IPS-NIHi7 (cell line): ENCODE results near the gene NRXN2.
A peak's percentile ranks its signal among the peaks of the same experiment; 100 is the strongest.

Experiments
- DNase-seq: peaks from one replicate; pipeline ENCODE4 v3.0.0; 2012; ENCODE audit warnings: mixed read lengths; ENCODE audit errors: extremely low spot score

NRXN2 gene

DNA sequence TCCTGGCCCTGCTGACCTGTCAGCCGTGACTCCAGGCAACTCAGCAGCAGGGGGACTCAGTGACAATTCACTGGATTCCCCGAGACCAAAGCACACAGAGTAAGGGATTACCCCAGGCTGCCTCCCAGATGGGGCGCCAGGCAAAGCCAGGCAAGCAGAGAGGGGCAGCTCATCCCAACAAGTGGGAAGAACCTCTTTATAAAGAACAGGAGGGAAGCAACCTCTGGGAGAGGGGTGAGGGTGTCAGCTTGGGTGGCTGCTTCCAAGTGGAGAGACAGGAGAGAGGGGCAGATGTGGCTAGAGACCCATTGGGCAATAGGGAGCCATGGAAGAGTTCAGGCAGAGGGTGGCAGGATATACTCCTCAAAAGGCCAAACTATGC, 130.8 kb downstream of the NRXN2 start:
- DNase-seq = no peak

DNA sequence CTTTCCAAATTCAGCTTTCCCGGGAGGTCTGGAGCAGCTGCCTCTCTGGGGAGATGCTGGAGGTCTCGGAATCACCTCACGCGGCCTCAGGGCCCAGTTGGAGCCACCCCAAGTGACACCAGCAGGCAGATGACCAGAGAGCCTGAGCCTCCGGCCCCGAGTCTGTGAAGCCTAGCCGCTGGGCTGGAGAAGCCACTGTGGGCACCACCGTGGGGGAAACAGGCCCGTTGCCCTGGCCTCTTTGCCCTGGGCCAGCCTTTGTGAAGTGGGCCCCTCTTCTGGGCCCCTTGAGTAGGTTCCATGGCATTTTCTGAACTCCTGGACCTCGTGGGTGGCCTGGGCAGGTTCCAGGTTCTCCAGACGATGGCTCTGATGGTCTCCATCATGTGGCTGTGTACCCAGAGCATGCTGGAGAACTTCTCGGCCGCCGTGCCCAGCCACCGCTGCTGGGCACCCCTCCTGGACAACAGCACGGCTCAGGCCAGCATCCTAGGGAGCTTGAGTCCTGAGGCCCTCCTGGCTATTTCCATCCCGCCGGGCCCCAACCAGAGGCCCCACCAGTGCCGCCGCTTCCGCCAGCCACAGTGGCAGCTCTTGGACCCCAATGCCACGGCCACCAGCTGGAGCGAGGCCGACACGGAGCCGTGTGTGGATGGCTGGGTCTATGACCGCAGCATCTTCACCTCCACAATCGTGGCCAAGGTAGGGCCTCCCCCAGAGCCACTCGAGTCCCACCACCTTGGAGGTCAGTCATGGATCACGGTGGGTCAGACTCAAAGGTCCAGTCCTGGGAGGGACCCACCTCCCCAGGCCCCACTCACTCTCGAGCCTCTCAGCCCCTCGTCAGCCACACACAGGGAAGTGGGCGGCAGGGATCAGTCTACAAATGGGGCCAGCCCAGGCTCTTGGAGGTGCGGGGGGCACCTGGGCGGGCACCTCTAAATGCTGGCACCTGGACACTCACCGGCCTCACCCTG, 131.5 kb downstream of the NRXN2 start:
- no peak for DNase-seq

DNA sequence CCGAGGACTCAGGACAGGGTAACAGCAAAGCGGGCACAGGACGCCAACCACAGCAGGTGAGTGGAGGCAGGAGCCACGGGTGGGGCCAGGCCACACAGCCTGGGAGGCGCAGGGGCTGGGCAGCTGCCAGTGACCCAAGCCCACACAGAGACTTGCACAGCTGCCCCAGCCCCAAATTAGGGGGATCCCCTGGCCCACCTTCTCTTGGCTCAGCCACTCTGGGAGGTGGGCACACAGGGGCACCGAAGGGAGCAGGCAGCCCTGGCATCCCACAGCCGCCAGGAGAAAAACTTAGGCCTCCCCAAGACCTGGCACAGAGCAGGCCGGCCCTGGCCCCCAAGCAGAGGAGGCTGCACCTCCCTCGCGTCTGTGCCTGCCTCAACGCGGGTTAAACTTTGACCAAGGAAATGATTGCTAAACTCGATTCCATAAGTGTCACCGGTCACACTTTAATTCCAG, 132.2 kb downstream of the NRXN2 start, which contains the start of gene SLC22A12:
Gene SLC22A12, plus strand, starts transcription at position 458 of the 459 bp plus-strand sequence. CDS start 337 bp downstream, outside the sequence.
- no peak for DNase-seq

DNA sequence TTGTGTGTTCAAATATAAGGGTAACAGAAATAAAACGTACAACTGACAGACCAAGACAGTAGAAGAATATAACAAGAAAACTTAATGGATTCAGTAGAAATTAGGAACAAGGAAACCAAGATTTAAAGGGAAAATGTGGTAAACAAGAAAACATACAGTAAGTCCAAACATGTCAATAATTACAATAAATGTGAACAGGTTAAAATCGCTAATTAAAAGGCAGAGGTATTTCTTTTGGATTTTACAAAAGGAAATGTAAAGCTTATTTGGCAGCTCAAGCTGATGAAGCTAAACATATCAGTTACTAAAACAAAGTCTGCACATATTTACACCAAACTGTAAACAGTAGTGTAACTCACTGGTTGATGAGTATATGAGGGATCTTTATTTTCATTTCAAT, 134.3 kb downstream of the NRXN2 start:
- no peak for DNase-seq

DNA sequence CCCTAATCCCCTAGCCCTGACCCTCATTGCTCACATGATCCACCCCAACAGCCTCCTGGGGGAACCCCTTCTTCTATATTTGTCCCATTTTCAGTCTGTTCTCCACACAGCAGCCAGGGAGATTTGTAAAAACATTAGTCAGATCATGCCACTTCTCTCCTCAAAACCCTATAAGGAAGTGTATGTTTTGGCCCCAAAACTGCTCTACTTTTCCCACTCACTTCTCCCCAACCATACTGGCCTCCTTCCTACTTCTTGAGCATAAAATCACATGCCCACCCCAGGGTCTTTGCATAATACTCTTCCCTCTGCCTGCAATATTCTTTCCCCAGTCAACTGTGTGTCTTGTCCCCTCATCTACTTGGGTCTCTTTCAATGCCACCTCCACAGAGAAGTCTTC, 136.6 kb downstream of the NRXN2 start:
- no peak for DNase-seq

DNA sequence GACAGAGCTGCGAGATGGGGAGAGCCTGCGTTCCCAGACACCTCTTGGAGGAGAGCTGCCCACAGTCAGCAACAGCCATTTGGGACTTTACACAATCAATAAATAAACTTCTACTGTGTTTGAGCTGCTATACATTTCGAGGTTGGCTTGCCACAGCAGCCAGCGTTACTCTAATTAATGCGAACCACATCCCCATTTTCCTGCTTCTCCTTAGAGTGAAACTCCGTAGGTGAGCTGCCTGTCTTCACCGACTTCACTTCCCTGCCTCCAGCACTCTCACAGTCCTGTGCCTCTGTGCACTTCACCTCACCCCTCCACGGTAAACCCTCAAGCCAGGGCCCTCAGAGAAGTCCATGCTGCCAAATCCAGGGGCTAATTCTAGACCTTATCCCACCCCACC, 137.8 kb downstream of the NRXN2 start:
- DNase-seq = no peak

DNA sequence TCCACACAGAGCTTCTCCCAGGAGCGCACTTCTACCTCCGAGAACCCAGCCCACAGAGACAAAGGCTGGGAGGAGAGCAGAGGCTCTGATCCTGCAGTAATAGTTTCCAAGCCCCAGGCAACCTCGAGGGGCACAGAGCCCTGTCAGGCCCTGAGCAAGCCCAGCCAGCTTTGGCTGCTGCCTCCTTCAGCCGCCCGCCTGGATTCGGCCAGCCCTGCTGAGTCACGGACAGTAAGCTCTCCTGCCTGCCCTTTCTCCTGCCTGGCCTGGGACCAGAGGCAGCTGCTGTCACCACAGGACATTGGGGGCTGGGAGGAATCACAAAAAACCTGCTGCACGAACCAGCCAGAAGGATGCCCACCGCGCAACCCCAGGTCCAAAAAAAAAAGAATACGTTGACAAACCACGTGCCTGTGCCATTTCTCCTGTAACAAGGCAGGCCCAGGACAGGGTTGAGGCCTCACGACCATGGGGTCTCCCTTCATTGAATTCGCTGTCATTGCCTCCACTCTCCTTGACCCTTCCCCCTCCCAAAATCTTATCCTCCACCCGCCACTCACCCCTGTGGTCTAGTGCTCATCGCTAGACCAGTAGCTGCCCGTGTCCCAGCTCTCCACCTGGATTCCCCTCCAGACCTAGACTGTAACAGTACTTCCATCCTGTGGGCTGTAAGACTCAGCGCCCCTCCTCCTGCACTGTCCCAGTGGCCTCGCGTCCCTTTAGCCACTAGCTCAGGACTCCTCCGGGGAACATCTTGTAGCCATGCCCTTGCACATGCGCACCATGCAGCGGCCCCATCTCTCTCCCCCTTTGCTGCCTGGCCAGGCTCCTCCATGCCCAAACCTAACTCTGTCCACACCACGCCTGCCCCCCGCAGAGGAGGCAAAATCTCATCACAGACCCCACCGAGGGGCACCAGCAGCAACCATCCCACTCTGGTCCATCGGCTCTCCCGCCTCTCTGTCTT, 139.4 kb downstream of the NRXN2 start:
- no peak for DNase-seq

DNA sequence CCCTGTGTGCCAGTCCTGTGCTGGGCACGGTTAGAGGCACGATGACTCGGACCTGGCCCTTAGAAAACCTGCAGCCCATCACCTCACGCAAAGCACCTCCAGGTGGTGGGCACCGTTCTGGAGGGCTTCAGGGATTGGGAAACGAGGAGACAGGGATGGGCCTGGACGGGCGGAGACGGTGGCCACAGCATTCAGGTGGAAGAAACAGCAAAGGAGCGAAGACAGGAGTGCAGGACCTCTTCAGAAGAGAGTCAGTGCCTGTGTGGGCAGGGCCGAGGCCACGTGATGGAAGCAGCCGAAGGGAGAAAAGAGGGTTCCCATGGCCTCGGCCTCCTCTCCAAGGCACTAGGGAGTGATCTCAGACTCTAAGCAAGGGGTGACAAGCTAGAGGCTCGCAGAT, 140.1 kb downstream of the NRXN2 start:
- no peak for DNase-seq

DNA sequence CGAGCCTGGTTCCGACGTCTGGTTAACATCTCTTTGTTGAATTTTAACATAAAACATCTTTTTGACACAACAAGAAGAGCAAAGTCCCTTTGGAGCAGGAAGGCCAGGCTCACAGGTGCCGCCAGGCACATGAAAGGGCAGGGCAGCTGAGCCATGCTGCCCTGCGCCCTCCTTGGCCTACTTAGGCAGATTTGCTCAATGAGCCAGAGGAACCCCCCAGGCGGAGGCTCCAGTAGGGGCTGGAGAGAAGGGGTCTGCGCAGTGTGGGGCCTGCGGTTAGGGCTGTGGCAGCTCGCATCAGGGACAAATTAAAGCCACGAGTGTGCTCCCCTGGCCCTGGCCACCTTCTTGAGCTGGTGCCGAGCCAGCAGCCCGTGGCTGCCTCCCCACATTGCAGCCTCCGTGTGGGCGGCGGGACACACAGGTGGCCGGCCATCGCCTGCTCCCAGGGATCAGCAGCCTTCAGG, 141.9 kb downstream of the NRXN2 start:
- DNase-seq = no peak

DNA sequence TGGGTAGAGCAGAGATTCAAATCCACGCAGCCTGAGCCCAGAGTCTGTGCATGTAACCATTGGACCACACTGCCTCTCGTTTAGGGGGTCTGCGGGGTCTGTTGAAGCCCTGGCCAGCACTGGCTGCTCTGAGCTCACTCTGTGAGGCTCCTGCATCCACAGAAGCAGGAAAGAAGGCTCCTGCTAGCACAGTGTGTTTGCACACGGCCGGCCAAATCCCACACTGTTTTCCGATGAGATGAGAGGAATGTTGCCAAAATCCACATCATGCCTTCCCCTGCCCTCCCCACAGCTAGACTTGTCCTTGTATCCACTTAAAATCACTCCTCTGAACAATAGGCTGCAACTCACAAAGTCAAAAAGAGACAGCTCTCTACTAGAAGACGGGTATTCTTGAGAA, 142.6 kb downstream of the NRXN2 start:
- no peak for DNase-seq

DNA sequence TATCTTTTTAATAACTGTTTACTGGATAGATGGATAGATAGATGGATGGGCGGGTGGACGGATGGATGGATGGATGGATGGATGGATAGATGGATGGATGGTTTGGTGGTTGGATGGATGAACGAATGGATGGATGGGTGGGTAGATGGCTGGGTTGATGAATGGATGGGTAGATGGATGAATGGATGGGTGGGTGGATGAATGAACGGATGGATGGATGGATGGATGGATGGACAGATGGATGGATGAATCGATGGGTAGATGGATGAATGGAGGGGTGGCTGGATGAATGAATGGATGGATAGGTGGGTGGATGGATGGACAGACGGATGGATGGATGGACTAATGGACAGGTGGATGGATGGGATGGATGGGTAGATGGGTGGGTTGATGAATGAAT, 145.8 kb downstream of the NRXN2 start:
- no peak for DNase-seq

DNA sequence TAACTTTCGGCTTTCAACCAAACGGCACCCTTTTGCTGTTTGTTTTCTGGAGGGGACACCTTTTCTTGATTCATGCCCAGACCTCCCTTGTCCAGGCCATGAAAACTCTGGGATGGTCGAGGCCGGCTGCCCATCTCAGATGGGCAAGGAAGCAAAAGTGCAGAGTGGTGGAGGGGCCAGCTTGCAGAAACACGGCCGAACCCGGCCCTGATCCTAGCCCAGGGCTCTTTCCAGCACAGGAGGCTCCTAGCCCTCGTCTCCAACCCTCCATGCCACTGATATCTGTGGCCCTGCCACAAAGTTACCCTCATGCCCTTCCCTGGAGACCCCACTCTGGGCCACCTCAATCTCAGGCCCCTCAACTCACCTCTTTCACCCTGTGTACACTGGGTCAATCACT, 150.9 kb downstream of the NRXN2 start:
- no peak for DNase-seq

DNA sequence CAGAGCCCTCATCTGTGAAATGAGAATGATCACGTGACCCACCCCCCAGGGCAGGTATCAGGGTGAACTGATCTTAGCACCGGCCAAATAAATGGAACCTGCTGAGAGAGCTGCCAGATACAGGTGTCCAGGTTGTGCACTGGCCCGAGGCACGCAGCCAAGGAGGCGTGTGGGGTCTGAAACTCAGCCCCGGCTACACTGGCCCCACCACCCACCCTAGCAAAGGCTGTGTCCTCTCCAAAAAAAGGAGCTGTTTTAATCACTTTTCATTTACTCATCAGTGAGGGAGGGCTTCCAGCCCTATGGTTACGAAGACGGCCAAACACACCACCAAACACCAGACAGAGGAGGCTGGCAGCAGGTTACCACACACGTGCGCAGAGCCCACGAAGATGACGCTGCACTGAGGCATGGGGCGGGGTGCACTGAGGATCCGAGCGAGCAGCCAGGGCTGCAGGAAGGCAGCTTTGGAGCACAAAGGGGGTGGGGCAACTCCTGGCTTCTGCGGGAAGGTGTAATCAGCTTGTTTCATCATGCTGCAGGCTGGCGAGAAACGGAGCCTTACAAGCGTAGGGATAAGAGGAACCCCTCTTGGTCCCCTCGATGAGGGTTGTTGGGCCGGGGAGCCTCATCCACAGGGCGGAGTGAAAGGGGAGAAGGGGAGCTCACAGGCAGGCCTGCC, 151.4 kb downstream of the NRXN2 start:
- peak; percentile 70 for DNase-seq

DNA sequence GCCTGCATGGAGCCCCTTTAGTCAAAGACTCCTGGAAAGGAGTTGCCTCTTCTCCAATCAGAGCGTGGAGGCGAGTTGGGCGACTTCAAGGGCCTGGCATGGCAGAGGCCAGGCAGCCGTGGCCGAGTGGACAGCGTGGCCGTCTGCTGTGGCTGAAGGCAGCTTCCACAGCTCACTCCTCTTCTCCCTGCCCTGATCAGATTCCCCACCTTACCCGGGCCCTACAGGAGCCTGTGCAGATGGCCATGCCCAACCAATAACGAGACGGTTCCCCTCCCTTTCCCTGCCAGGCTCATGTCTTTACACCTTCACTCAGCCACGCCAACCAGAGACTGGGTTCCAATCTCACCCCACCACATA, 152.0 kb downstream of the NRXN2 start:
- DNase-seq = no peak

DNA sequence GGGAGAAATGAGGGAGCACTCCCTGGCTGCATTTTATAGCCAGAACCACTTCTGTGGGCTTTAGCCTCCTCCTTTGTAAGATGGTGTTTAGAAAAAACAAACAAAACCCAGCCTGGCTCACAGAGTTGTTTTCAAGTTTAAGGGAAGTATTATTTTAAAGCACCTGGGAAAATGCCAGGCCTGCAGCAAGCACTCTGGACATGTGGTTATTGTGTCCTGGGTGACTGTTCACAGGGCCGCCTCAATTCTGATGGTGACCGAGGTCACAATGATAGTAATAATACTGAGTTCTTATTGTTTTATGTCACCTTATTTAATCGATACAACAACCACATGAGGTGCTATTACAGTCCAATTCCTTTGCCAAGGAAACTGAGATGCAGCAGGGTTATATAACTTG, 152.7 kb downstream of the NRXN2 start:
- no peak for DNase-seq

DNA sequence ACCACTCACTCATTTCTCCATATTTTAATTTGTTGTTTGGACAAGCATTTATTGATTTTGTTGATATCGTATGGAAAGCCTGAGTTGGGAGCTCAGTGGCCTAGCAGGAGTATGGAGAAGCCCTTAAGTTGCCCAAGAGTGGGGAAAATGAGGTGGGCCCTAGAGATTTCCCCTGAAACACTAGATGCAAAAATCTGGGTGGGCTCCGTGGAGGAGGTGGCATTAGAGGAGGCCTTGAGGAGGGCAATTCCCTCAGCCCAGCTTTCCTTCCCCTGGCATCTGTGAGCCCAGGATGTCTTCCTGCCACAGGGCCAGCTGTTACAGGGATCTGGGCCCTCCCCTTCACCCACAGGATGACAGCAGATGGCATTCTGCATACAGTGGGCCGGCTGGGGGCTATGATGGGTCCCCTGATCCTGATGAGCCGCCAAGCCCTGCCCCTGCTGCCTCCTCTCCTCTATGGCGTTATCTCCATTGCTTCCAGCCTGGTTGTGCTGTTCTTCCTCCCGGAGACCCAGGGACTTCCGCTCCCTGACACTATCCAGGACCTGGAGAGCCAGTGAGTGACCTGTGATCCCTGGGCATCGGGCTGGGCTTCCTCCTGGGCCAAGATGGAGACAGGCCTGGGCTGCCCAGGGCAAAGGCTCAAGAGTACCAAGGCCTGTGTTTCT, 153.6 kb downstream of the NRXN2 start:
- DNase-seq = no peak

DNA sequence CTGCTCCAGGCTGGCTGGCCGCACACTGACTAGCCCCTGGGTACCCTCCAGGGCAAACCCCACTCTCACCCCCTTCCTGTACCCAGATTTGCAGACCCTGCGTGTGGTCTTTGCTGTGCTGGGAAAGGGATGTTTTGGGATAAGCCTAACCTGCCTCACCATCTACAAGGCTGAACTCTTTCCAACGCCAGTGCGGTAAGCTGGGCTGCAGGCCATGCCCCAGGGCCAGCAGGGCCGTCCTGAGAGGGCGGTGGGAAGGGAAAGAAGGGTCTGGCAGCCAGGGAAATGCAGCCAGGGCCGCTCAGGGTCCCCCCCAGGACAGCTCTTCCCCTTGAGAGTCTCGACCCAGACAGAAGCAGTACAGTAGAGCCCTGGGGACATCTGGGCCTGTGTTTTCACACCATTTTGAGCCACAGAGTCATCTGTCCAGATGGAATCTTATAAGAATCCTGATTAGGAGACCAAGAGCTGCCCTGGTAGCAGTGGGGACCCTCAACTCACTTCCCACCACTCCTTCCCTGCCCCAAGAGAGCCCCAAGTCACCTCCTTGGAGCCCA, 154.3 kb downstream of the NRXN2 start:
- DNase-seq = no peak

DNA sequence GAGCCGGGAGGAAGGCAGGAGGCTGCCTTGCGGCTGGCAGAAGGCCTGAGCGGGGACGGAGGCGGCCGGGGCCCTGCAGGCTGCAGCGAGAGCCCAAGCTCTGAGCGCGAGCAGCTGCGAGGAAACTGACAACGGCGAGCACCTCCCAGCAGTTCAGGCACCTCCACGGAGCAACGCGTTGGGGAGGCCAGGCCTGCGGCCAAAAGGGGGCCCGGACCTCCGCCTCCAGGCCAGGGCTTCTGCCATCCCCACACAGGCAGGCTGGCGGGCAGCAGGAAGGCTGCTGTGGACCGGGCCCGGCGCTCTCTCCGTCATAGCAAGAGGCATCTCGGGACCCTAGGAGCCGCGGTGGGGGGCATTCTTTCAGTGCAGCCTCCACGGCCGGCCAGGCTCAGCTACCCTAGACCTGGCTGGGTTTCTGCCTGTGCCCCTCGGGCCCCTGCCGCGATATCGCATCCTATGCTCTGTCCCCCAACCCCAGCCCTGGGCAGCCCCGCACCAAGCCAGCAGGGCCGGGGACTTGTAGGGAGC, 154.9 kb downstream of the NRXN2 start:
- DNase-seq = no peak

DNA sequence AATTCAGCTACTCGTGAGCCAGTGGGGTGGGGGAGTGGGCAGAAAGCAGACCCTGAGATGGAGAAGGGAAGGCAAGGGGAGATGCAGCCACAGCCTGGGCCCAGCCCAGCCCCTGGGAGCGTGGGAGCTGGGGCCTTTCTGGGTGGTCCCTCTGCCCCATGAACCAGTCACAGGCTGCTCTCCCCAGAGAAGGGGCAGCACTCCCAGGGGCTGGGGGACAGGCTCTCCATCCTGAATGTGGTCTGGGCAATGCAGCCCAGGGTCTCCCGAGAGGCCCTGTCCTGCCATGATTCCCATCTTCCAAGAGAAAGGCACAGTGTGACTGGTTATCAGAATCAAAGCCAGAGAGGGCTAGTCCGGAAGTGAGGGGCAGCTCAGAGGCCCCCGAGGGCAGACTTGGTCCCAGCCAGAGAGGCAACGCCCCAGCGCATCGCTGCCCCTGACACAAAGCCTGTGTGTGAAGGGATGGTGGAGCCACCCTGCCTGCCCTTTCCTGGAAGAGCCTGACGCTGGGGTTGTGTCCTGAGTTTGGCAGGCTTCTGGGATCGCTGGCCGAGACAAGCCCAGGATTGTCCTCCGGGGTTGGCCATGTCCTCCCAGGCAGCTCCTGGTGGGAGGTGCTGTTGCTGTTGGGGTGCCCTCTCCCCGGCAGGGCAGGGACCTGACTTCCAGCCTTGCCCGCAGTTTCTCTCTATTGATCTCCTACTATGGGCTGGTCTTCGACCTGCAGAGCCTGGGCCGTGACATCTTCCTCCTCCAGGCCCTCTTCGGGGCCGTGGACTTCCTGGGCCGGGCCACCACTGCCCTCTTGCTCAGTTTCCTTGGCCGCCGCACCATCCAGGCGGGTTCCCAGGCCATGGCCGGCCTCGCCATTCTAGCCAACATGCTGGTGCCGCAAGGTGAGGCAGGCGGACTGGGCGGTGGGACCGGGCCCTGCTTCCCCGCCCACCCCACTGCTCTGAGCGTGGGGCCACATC, 155.8 kb downstream of the NRXN2 start:
- DNase-seq = no peak
